Measurements from ENCODE around the gene RALGPS2.

GRCh38 chr1:178944729-178945128 lies 219.7 kb downstream of the RALGPS2 start:
- TF ChIP-seq CTCF (IDR thresholded peaks at IDR 0.05; ENCODE audit: low read depth, low read length) (no peak), EZH2phosphoT487 (IDR thresholded peaks at IDR 0.05; ENCODE audit: low read depth) (no peak)

Data from OCI-LY3 (cell line).